Measurements from ENCODE around the gene INPP4B.

DNA sequence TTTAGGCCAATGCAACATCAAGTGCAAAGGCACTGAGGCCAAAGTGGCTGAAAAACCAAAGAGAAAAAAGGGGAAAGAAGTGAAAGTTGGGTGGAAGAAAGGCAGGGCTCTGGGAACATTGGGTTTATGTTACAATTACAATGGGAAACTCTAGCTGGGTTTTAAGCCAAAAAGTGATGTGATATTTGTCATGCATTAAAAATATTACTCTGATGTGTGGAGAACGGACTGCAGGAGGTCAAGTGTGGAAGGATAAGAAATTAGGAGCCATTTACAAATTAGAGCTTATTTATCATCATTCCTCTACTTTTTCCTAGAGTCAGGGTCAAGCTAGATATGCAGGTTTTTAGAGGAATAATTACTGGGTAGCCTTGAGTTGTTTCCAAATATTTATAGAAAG, 516.8 kb downstream of the INPP4B start:
- TF ChIP-seq CTCF (IDR thresholded peaks at IDR 0.05) (no peak), POLR2A (IDR thresholded peaks at IDR 0.05) (no peak), POLR2AphosphoS5 (IDR thresholded peaks at IDR 0.05) (no peak)

Measured in breast epithelium (tissue), 3 donors.